Osteocyte (in vitro differentiated cells): ENCODE results near the gene CCDC186. TPM values are rescaled to one million over a fixed set of nuclear protein-coding genes. Genes with fewer than 3 reads are reported as not detected.
"Not testable (repeated sequence)": the region's sequence is repeated elsewhere in the genome, so short reads cannot be mapped to it uniquely, and the experiment has no call there.

Experiments used
- DNase-seq: peaks from one replicate; pipeline ENCODE4 v3.0.0; 2021; ENCODE audit warnings: mixed read lengths; ENCODE audit not compliant: unreplicated experiment; ENCODE audit errors: extremely low spot score
- H3K27ac Mint-ChIP-seq: one replicate; pipeline ENCODE4 v1.8.0; 2021; ENCODE audit warnings: mild to moderate bottlenecking, mixed read lengths; ENCODE audit not compliant: unreplicated experiment
- H3K27me3 Mint-ChIP-seq: one replicate; pipeline ENCODE4 v1.8.0; 2021; ENCODE audit warnings: mixed read lengths; ENCODE audit not compliant: unreplicated experiment
- H3K36me3 Mint-ChIP-seq: one replicate; pipeline ENCODE4 v1.8.0; 2021; ENCODE audit warnings: mixed read lengths; ENCODE audit not compliant: unreplicated experiment
- H3K4me1 Mint-ChIP-seq: one replicate; pipeline ENCODE4 v1.8.0; 2021; ENCODE audit warnings: mixed read lengths; ENCODE audit not compliant: unreplicated experiment
- H3K4me3 Mint-ChIP-seq: one replicate; pipeline ENCODE4 v1.8.0; 2021; ENCODE audit warnings: mild to moderate bottlenecking, moderate library complexity, mixed read lengths; ENCODE audit not compliant: unreplicated experiment
- H3K9me3 Mint-ChIP-seq: one replicate; pipeline ENCODE4 v1.8.0; 2021; ENCODE audit warnings: mixed read lengths; ENCODE audit not compliant: unreplicated experiment
- total RNA-seq: library from RNA; stranded (reverse); gene quantifications from 2 replicates; pipeline ENCODE4 v1.2.1, GENCODE V29; 2021
- TF ChIP-seq, protein P1 (sequence below): fragments of 200-600 bp; sonication (generic); IDR thresholded peaks from 2 replicates; pipeline ENCODE4 v1.5.0; 2021; ENCODE audit warnings: antibody characterized with exemption, mild to moderate bottlenecking, moderate library complexity

CCDC186 gene
- total RNA-seq, 1 donor from 2014 or later = 23.8 TPM

DNA sequence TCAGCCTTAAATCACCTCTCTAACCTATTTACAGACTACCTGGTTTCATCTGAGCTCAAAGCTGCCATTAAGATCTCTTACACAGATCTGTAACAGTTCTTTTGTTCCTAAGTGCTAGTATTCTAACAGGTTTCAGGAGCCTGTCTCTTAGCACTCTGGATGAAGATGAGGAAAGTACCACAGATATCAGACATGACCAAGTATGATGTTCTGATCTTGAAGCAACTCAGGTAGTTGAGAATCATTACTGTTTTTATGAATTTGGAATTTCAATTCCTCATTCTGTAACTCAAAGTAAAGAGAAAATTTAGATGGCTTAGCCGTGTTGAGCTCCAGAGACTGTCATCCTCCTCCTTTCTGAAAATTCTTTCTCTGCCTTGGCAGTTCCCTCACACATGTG is 30.8 kb downstream of the CCDC186 start:
- Mint-ChIP-seq H3K27me3 (no peaks in the 10 kb centered on the region), H3K27ac (no peak overlapping the region), H3K4me1 (no peaks in the 10 kb centered on the region), H3K9me3 (no peaks in the 10 kb centered on the region), H3K4me3 (no peak overlapping the region), H3K36me3 (peaks cover 40% of the 10 kb centered on the region)
- DNase-seq = no peak
- TF ChIP-seq, protein P1, sequence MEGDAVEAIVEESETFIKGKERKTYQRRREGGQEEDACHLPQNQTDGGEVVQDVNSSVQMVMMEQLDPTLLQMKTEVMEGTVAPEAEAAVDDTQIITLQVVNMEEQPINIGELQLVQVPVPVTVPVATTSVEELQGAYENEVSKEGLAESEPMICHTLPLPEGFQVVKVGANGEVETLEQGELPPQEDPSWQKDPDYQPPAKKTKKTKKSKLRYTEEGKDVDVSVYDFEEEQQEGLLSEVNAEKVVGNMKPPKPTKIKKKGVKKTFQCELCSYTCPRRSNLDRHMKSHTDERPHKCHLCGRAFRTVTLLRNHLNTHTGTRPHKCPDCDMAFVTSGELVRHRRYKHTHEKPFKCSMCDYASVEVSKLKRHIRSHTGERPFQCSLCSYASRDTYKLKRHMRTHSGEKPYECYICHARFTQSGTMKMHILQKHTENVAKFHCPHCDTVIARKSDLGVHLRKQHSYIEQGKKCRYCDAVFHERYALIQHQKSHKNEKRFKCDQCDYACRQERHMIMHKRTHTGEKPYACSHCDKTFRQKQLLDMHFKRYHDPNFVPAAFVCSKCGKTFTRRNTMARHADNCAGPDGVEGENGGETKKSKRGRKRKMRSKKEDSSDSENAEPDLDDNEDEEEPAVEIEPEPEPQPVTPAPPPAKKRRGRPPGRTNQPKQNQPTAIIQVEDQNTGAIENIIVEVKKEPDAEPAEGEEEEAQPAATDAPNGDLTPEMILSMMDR = no peak

DNA sequence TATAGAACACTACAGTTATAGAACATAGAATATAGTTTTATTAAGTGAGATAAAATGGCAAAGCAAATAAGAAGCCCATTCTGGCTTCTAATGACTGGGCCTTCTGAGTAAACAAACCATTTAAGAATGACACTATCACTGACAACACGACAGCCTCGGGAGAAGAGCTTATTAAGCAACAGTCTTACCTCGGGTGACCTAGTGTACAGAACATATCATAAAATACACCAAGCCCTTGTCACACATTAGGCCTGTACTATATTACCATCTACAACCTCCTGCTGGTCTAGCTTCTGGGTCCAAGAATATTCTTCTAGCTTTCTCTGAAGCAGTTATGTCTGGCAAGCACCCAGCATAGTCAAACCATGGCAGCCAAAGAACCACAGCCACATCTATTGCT is 32.0 kb downstream of the CCDC186 start:
- TF ChIP-seq, protein P1 = no peak
- H3K27me3 Mint-ChIP-seq = no peaks in the 10 kb centered on the region
- H3K36me3 Mint-ChIP-seq = peaks cover 32% of the 10 kb centered on the region
- H3K27ac Mint-ChIP-seq = no peak overlapping the region
- DNase-seq = no peak
- no peak overlapping the region for H3K4me3 Mint-ChIP-seq
- H3K9me3 Mint-ChIP-seq = no peaks in the 10 kb centered on the region
- no peaks in the 10 kb centered on the region for H3K4me1 Mint-ChIP-seq

DNA sequence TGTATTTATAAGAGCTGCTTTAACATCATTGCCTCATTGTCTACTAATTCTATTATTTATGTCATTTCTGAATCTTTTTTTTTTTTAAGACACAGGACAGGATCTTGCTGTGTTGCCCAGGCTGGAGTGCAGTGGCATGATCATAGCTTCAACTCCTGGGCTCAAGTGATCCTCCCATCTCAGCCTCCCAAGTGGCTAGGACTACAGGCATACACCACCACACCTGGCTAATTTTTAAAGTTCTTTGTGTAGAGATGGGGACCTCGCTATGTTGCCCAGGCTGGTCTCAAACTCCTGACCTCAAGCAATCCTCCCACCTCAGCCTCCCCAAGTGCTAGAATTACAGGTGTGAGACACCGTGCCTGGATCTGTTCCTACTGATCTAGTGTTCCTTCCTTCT is 33.2 kb downstream of the CCDC186 start:
- not testable (repeated sequence) for H3K4me3 Mint-ChIP-seq, H3K9me3 Mint-ChIP-seq, DNase-seq, H3K4me1 Mint-ChIP-seq, H3K27ac Mint-ChIP-seq, H3K27me3 Mint-ChIP-seq
- H3K36me3 Mint-ChIP-seq = peaks cover 33% of the 10 kb centered on the region

DNA sequence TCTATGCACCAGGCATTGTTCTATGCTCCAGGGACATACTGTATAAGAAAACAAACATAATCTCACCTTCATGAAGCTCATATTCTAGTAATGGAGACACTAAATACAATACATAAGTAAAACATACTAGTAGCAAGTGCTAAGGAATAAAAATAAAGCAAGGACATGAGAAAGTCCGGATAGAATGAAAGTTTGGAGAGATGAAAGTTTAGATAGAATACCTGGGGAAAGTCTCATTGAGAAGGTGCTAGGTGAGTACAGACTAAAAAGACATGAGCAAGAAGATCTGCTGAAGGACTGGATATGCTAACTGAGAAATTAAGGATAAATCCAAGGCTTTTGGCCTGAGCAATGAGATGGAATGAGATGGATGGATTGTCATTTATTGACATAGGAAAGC is 34.0 kb downstream of the CCDC186 start:
- H3K27me3 Mint-ChIP-seq = no peaks in the 10 kb centered on the region
- DNase-seq = no peak
- TF ChIP-seq, protein P1 = no peak
- no peaks in the 10 kb centered on the region for H3K4me1 Mint-ChIP-seq
- H3K9me3 Mint-ChIP-seq = no peaks in the 10 kb centered on the region
- peaks cover 34% of the 10 kb centered on the region for H3K36me3 Mint-ChIP-seq
- H3K4me3 Mint-ChIP-seq = no peak overlapping the region
- H3K27ac Mint-ChIP-seq = no peak overlapping the region

DNA sequence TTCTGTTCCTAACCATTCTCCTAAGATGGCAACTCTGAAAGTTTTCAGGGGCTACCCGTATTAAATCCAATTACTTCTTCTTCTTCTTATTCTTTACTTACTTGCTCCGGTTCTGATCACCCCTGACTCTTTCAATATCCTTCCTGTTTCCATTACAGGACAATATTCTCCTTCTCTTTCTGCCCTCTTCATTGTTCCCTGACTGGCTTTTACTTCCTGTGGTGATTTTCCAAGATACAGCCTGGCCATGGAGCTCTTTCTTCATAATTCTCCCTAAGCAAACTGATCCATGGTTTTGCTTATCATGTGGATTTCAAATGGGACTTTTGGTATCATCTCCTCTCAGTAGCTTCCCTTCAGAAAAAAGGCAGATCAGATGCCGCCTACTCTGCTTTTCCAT is 35.4 kb downstream of the CCDC186 start:
- Mint-ChIP-seq H3K27ac (no peak overlapping the region), H3K4me1 (no peaks in the 10 kb centered on the region), H3K36me3 (peaks cover 37% of the 10 kb centered on the region), H3K4me3 (no peak overlapping the region), H3K9me3 (no peaks in the 10 kb centered on the region), H3K27me3 (no peaks in the 10 kb centered on the region)
- DNase-seq = no peak
- TF ChIP-seq, protein P1 = no peak

DNA sequence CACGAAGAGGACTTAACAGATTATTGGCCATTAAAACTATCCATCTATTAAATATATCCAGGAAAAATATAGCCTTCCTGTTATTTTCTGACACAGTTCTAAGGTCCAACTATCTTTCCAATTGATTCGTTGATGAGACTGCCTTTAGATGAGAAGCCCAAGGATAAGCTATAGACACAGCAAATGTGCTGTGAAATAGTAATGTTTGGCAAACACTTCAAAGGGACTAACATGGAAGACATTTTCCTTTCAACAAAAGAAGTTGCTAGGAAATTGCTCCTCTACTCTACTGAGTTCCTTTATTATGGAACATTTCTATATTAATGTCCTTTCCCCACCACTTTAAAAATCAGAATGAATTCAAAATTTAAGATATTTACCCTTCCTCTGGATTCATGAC is 38.5 kb downstream of the CCDC186 start:
- no peaks in the 10 kb centered on the region for H3K4me1 Mint-ChIP-seq

More for the DNA sequence above, 38.5 kb downstream of the CCDC186 start:
- peaks cover 47% of the 10 kb centered on the region for H3K36me3 Mint-ChIP-seq
- TF ChIP-seq, protein P1 = no peak
- H3K9me3 Mint-ChIP-seq = no peaks in the 10 kb centered on the region
- no peak overlapping the region for H3K4me3 Mint-ChIP-seq
- no peak for DNase-seq
- H3K27me3 Mint-ChIP-seq = no peaks in the 10 kb centered on the region
- no peak overlapping the region for H3K27ac Mint-ChIP-seq
